DMS153 (cell line): ENCODE measurements around the gene SLC24A2.

Source experiments
- DNase-seq: peaks from one replicate; lab custom pipeline; 2025; lab: John Stamatoyannopoulos, UW

Gene SLC24A2

GRCh38 chr9:19757745-19758144 lies 31.1 kb downstream of the SLC24A2 start:
- DNase-seq: no peak

- DNase-seq: no peak
Measured at GRCh38 chr9:19754921-19755320, 33.9 kb downstream of the SLC24A2 start.

GRCh38 chr9:19748278-19749126 lies 40.3 kb downstream of the SLC24A2 start:
- DNase-seq: no peak

- no peak for DNase-seq
Measured at GRCh38 chr9:19746223-19746622, 42.6 kb downstream of the SLC24A2 start.

GRCh38 chr9:19741178-19741577 lies 47.7 kb downstream of the SLC24A2 start:
- DNase-seq: peak; percentile 28
